22Rv1 (cell line): ENCODE data around the gene DNMT3A.

ENCODE experiments used
- CTCF ChIP-seq: fragments of 450-650 bp; IDR thresholded peaks from 2 replicates; pipeline ENCODE4 v1.5.1; 2017; ENCODE audit warnings: mild to moderate bottlenecking
- ZFX ChIP-seq: fragments of 450-650 bp; IDR thresholded peaks from 2 replicates; pipeline ENCODE4 v1.6.1; 2017; ENCODE audit warnings: antibody characterized with exemption, borderline replicate concordance

- TF ChIP-seq CTCF (no peak), ZFX (no peak)
Observed at GRCh38 chr2:25198576-25198975, 143.1 kb downstream of the DNMT3A start.
